Type B pancreatic cell (in vitro differentiated cells): ENCODE results near the gene PRIMA1. TPM values are rescaled to one million over a fixed set of nuclear protein-coding genes. Genes with fewer than 3 reads are reported as not detected.
"Not testable (repeated sequence)": the region's sequence is repeated elsewhere in the genome, so short reads cannot be mapped to it uniquely, and the experiment has no call there.

ENCODE experiments used
- DNase-seq: peaks from one replicate; pipeline ENCODE4 v3.0.0; 2021; ENCODE audit warnings: mixed read lengths; ENCODE audit not compliant: unreplicated experiment; ENCODE audit errors: extremely low spot score
- H3K27ac Mint-ChIP-seq: 2 replicates; pipeline ENCODE4 v1.8.0; 2021; ENCODE audit warnings: mild to moderate bottlenecking, mixed read lengths
- H3K27me3 Mint-ChIP-seq: 2 replicates; pipeline ENCODE4 v1.8.0; 2021; ENCODE audit warnings: mixed read lengths
- H3K36me3 Mint-ChIP-seq: 2 replicates; pipeline ENCODE4 v1.8.0; 2021; ENCODE audit warnings: mixed read lengths
- H3K4me1 Mint-ChIP-seq: one replicate; pipeline ENCODE4 v1.8.0; 2021; ENCODE audit warnings: mixed read lengths; ENCODE audit not compliant: unreplicated experiment
- H3K4me3 Mint-ChIP-seq: 2 replicates; pipeline ENCODE4 v1.8.0; 2021; ENCODE audit warnings: mild to moderate bottlenecking, mixed read lengths
- H3K9me3 Mint-ChIP-seq: 2 replicates; pipeline ENCODE4 v1.8.0; 2021; ENCODE audit warnings: mixed read lengths
- CTCF ChIP-seq: fragments of 200-600 bp; sonication (generic); conservative IDR thresholded peaks from 2 replicates; pipeline ENCODE4 v1.5.0; 2021; ENCODE audit warnings: antibody characterized with exemption, mild to moderate bottlenecking
- total RNA-seq: library from RNA; stranded (reverse); gene quantifications from 2 replicates; pipeline ENCODE4 v1.2.1, GENCODE V29; 2021; ENCODE audit warnings: low replicate concordance

The PRIMA1 gene
- total RNA-seq, 1 donor from 2014 or later = 1.7 TPM

- H3K36me3 Mint-ChIP-seq = no peaks in the 10 kb centered on the region
- no peak for DNase-seq
- H3K9me3 Mint-ChIP-seq = peaks cover 16% of the 10 kb centered on the region
- H3K27ac Mint-ChIP-seq = no peak overlapping the region
- no peak overlapping the region for H3K4me3 Mint-ChIP-seq
- no peaks in the 10 kb centered on the region for H3K4me1 Mint-ChIP-seq
- TF ChIP-seq CTCF = no peak
- peaks cover 3% of the 10 kb centered on the region for H3K27me3 Mint-ChIP-seq
Observed at GRCh38 chr14:93818857-93819256, 30.6 kb upstream of the PRIMA1 start.

GRCh38 chr14:93811676-93812075 lies 23.4 kb upstream of the PRIMA1 start:
- Mint-ChIP-seq H3K27ac (no peak overlapping the region), H3K4me3 (no peak overlapping the region), H3K27me3 (peaks cover 3% of the 10 kb centered on the region), H3K9me3 (peaks cover 22% of the 10 kb centered on the region), H3K4me1 (no peaks in the 10 kb centered on the region), H3K36me3 (no peaks in the 10 kb centered on the region)
- no peak for DNase-seq
- no peak for TF ChIP-seq CTCF

- no peak for TF ChIP-seq CTCF
- Mint-ChIP-seq H3K27me3 (peaks cover 3% of the 10 kb centered on the region), H3K4me1 (no peaks in the 10 kb centered on the region), H3K4me3 (no peak overlapping the region), H3K27ac (no peak overlapping the region), H3K36me3 (no peaks in the 10 kb centered on the region), H3K9me3 (peaks cover 22% of the 10 kb centered on the region)
- no peak for DNase-seq
Observed at GRCh38 chr14:93811020-93811419, 22.7 kb upstream of the PRIMA1 start.

- not testable (repeated sequence) for DNase-seq, H3K4me1 Mint-ChIP-seq, H3K27me3 Mint-ChIP-seq, H3K27ac Mint-ChIP-seq, H3K36me3 Mint-ChIP-seq, H3K4me3 Mint-ChIP-seq
- peaks cover 12% of the 10 kb centered on the region for H3K9me3 Mint-ChIP-seq
Observed at GRCh38 chr14:93809491-93810420, 21.5 kb upstream of the PRIMA1 start.

GRCh38 chr14:93804654-93805053 lies 16.4 kb upstream of the PRIMA1 start:
- no peak for DNase-seq
- H3K36me3 Mint-ChIP-seq = no peaks in the 10 kb centered on the region
- peaks cover 13% of the 10 kb centered on the region for H3K27me3 Mint-ChIP-seq
- H3K9me3 Mint-ChIP-seq = no peaks in the 10 kb centered on the region
- H3K27ac Mint-ChIP-seq = no peak overlapping the region
- TF ChIP-seq CTCF = peak; percentile 42
- peaks cover 4% of the 10 kb centered on the region for H3K4me1 Mint-ChIP-seq
- H3K4me3 Mint-ChIP-seq = no peak overlapping the region
